Astrocyte (in vitro differentiated cells and primary cell): Measurements from ENCODE around the gene MASP1. TPM values are rescaled to one million over a fixed set of nuclear protein-coding genes. Genes with fewer than 3 reads are reported as not detected.

Source experiments
- DNase-seq: peaks from one replicate; pipeline ENCODE4 v3.0.0-alpha.2; 2010; ENCODE audit warnings: low read depth
- FAIRE-seq: peaks from 2 replicates; lab custom pipeline; 2011; peaks lifted over from hg19 to GRCh38; lab: Jason Lieb, UNC
- H2AFZ ChIP-seq: 2 replicates; pipeline ENCODE4 v1.6.0; 2012; ENCODE audit warnings: low read depth, low read length, inconsistent platforms
- H3K27ac ChIP-seq: 2 replicates; pipeline ENCODE4 v1.5.1; 2011; ENCODE audit warnings: low read depth, low read length, inconsistent platforms
- H3K27me3 ChIP-seq: 2 replicates; pipeline ENCODE4 v1.6.0; 2011; ENCODE audit warnings: low read length, inconsistent platforms; ENCODE audit not compliant: insufficient read depth
- H3K36me3 ChIP-seq: 2 replicates; pipeline ENCODE4 v1.5.1; 2011; ENCODE audit warnings: low read length, inconsistent platforms; ENCODE audit not compliant: insufficient read depth
- H3K4me1 ChIP-seq: 2 replicates; pipeline ENCODE4 v1.5.1; 2011; ENCODE audit warnings: low read length, inconsistent platforms; ENCODE audit not compliant: insufficient read depth
- H3K4me2 ChIP-seq: 2 replicates; pipeline ENCODE4 v1.6.0; 2012; ENCODE audit warnings: low read length, inconsistent platforms
- H3K4me3 ChIP-seq: 2 replicates; pipeline ENCODE4 v1.5.1; 2011; ENCODE audit warnings: low read depth, mild to moderate bottlenecking, low read length, inconsistent platforms; ENCODE audit not compliant: insufficient read depth
- H3K79me2 ChIP-seq: 2 replicates; pipeline ENCODE4 v1.6.0; 2012; ENCODE audit warnings: mild to moderate bottlenecking, low read length, inconsistent platforms; ENCODE audit not compliant: insufficient read depth
- H3K9ac ChIP-seq: 2 replicates; pipeline ENCODE4 v1.6.0; 2012; ENCODE audit warnings: mild to moderate bottlenecking, low read length, inconsistent platforms
- H3K9me3 ChIP-seq: 2 replicates; pipeline ENCODE4 v1.5.1; 2012; ENCODE audit warnings: low read depth, mild to moderate bottlenecking, low read length, inconsistent platforms; ENCODE audit not compliant: insufficient read depth
- H4K20me1 ChIP-seq: 2 replicates; pipeline ENCODE4 v1.6.0; 2012; ENCODE audit warnings: low read length, inconsistent platforms; ENCODE audit not compliant: insufficient read depth
- H3K27ac Mint-ChIP-seq: one replicate; pipeline ENCODE4 v1.8.0; 2021; ENCODE audit warnings: mild to moderate bottlenecking, mixed read lengths; ENCODE audit not compliant: unreplicated experiment
- H3K27me3 Mint-ChIP-seq: one replicate; pipeline ENCODE4 v1.8.0; 2021; ENCODE audit warnings: low read depth, mixed read lengths; ENCODE audit not compliant: unreplicated experiment
- H3K36me3 Mint-ChIP-seq: one replicate; pipeline ENCODE4 v1.8.0; 2021; ENCODE audit warnings: low read depth, mixed read lengths; ENCODE audit not compliant: unreplicated experiment
- H3K4me1 Mint-ChIP-seq: one replicate; pipeline ENCODE4 v1.8.0; 2021; ENCODE audit warnings: low read depth, mixed read lengths; ENCODE audit not compliant: unreplicated experiment
- H3K4me3 Mint-ChIP-seq: one replicate; pipeline ENCODE4 v1.8.0; 2021; ENCODE audit warnings: mild to moderate bottlenecking, moderate library complexity, mixed read lengths; ENCODE audit not compliant: unreplicated experiment
- H3K9me3 Mint-ChIP-seq: one replicate; pipeline ENCODE4 v1.8.0; 2021; ENCODE audit warnings: mild to moderate bottlenecking, mixed read lengths; ENCODE audit not compliant: unreplicated experiment
- EZH2 ChIP-seq: IDR thresholded peaks from 2 replicates; pipeline ENCODE4 v1.6.1; 2012; ENCODE audit warnings: mild to moderate bottlenecking, low read length, inconsistent platforms; ENCODE audit not compliant: insufficient read depth
- total RNA-seq: library from RNA; stranded (reverse); gene quantifications from 2 replicates; pipeline ENCODE4 v1.2.1, GENCODE V29; 2021
- TF ChIP-seq, protein P1 (sequence below): IDR thresholded peaks from 2 replicates; pipeline ENCODE4 v1.5.1; 2011; ENCODE audit warnings: low read depth, mild to moderate bottlenecking, inconsistent platforms, low read length, moderate library complexity; ENCODE audit not compliant: insufficient read depth

The MASP1 gene
- total RNA-seq, 1 donor from 2014 or later: 0.79 TPM

DNA sequence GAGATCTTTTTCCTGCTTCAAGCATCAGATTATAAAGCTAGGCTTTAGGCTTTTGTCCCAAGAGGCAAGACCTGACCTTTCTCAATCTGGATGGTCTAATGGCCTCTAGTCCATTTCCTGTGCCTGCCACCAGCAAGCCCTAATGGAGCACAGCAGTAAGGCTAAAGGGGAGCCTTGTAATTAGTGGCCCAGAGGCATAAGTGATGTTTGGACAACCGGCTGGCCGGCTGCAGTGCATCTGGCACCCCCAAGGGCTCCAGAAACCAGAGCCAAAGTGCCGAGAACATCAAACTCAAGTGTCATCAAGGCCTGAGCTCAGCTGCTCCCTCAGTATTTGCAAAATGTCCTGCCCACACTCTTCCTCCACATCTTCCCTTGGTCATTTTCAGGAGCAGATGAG is 44.8 kb upstream of the MASP1 start:
- DNase-seq (no peak), FAIRE-seq (no peak)
- H3K27me3 ChIP-seq: peaks cover 4% of the 10 kb centered on the region
- H3K4me3 Mint-ChIP-seq: no peak overlapping the region
- H3K4me1 ChIP-seq: no peaks in the 10 kb centered on the region
- H2AFZ ChIP-seq: no peak overlapping the region
- peaks cover 8% of the 10 kb centered on the region for H3K9me3 Mint-ChIP-seq
- no peaks in the 10 kb centered on the region for H4K20me1 ChIP-seq
- no peaks in the 10 kb centered on the region for H3K36me3 Mint-ChIP-seq
- TF ChIP-seq, protein P1, sequence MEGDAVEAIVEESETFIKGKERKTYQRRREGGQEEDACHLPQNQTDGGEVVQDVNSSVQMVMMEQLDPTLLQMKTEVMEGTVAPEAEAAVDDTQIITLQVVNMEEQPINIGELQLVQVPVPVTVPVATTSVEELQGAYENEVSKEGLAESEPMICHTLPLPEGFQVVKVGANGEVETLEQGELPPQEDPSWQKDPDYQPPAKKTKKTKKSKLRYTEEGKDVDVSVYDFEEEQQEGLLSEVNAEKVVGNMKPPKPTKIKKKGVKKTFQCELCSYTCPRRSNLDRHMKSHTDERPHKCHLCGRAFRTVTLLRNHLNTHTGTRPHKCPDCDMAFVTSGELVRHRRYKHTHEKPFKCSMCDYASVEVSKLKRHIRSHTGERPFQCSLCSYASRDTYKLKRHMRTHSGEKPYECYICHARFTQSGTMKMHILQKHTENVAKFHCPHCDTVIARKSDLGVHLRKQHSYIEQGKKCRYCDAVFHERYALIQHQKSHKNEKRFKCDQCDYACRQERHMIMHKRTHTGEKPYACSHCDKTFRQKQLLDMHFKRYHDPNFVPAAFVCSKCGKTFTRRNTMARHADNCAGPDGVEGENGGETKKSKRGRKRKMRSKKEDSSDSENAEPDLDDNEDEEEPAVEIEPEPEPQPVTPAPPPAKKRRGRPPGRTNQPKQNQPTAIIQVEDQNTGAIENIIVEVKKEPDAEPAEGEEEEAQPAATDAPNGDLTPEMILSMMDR: no peak
- TF ChIP-seq EZH2: no peak
- no peaks in the 10 kb centered on the region for H3K9me3 ChIP-seq
- H3K79me2 ChIP-seq: no peaks in the 10 kb centered on the region
- H3K27ac Mint-ChIP-seq: no peak overlapping the region
- no peaks in the 10 kb centered on the region for H3K36me3 ChIP-seq
- peaks cover 4% of the 10 kb centered on the region for H3K4me1 Mint-ChIP-seq
- no peak overlapping the region for H3K4me2 ChIP-seq
- H3K4me3 ChIP-seq: no peak overlapping the region
- H3K27me3 Mint-ChIP-seq: peaks cover 13% of the 10 kb centered on the region
- H3K27ac ChIP-seq: no peak overlapping the region
- H3K9ac ChIP-seq: no peak overlapping the region

DNA sequence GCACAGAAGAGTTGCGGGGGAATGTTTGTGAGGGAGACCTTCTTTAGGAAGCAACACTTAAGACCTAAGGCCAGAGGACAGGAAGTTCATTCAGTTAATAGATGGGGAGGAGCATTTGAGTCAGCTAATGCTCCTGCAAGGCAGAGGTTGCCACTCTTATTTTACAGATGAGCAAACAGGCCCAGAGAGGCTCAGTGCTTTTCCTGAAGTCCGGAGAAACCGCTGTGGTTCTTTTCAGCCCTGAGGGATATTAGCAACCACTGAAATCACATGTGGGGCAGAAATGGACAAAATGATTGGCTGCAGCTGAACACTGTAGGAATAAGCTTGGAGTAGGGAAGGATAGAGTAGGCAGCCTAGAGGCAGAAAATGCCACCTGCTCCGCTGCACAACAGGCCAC is 43.4 kb upstream of the MASP1 start:
- Mint-ChIP-seq H3K4me3 (no peak overlapping the region), H3K36me3 (no peaks in the 10 kb centered on the region), H3K9me3 (peaks cover 6% of the 10 kb centered on the region), H3K4me1 (peaks cover 4% of the 10 kb centered on the region), H3K27me3 (peaks cover 11% of the 10 kb centered on the region), H3K27ac (no peak overlapping the region)
- Histone ChIP-seq H3K9me3 (no peaks in the 10 kb centered on the region), H3K4me3 (no peak overlapping the region), H4K20me1 (no peaks in the 10 kb centered on the region), H2AFZ (no peak overlapping the region), H3K79me2 (no peaks in the 10 kb centered on the region), H3K27me3 (peaks cover 4% of the 10 kb centered on the region), H3K36me3 (no peaks in the 10 kb centered on the region), H3K9ac (no peak overlapping the region), H3K4me2 (no peak overlapping the region), H3K27ac (no peak overlapping the region), H3K4me1 (no peaks in the 10 kb centered on the region)
- no peak for FAIRE-seq
- TF ChIP-seq EZH2: no peak
- TF ChIP-seq, protein P1: no peak
- DNase-seq: no peak

DNA sequence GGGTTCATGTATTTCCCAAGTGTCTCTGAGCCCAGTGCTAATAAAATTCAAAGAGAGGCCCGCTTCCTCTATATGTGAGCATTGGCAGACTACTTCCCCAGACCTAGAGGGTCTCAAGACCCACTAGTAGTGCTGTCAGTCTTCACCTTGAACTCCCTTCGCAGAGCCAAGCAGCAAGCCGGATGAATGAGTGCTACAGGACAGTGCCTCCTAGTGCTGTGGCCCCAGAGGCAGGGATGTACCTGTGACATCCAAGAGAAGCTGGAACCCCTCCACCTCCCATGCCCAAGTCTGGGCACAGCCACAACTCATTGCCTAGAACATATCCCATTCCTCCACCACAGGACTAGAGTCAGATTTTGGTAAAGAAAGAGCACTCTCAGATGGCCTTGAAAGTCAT is 37.2 kb upstream of the MASP1 start:
- Histone ChIP-seq H3K4me2 (no peak overlapping the region), H4K20me1 (no peaks in the 10 kb centered on the region), H3K79me2 (no peaks in the 10 kb centered on the region), H3K9me3 (no peaks in the 10 kb centered on the region), H3K9ac (no peak overlapping the region), H3K27me3 (peaks cover 12% of the 10 kb centered on the region), H3K27ac (no peak overlapping the region), H2AFZ (no peak overlapping the region), H3K4me3 (no peak overlapping the region), H3K4me1 (no peaks in the 10 kb centered on the region), H3K36me3 (no peaks in the 10 kb centered on the region)
- TF ChIP-seq EZH2: no peak
- TF ChIP-seq, protein P1: no peak
- Mint-ChIP-seq H3K27me3 (peaks cover 9% of the 10 kb centered on the region), H3K27ac (no peak overlapping the region), H3K36me3 (no peaks in the 10 kb centered on the region), H3K4me1 (no peaks in the 10 kb centered on the region), H3K9me3 (no peaks in the 10 kb centered on the region), H3K4me3 (no peak overlapping the region)
- no peak for DNase-seq
- no peak for FAIRE-seq
